ENCODE measurements around the gene GPRC5B.
A peak's percentile ranks its signal among the peaks of the same experiment; 100 is the strongest.

Gene GPRC5B

GRCh38 chr16:19815418-19815817 is 69.2 kb downstream of the GPRC5B start:
- no peak for FAIRE-seq

DNA sequence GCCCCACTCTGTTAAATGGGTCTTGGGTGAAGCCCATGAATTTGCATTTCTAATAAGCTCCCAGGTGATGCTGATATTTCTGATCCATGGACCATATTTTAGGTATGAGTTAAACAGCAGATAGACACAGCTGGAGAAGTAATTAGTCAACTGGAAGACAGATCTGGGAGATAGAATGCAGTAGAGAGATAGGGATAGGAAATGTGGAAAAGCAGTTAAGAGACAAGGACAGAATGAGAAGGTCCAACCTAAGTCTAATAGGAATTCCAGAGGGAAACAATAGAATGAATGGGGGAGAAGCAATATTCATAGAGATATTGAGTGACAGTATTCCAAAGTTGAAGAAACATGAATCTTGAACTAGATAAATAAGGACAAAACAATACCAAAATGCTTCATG is 71.7 kb downstream of the GPRC5B start:
- FAIRE-seq (no peak), DNase-seq (ENCODE audit: low spot score) (no peak)

More at GRCh38 chr16:19815418-19815817, 69.2 kb downstream of the GPRC5B start:
- DNase-seq (ENCODE audit: low spot score) = no peak

DNA sequence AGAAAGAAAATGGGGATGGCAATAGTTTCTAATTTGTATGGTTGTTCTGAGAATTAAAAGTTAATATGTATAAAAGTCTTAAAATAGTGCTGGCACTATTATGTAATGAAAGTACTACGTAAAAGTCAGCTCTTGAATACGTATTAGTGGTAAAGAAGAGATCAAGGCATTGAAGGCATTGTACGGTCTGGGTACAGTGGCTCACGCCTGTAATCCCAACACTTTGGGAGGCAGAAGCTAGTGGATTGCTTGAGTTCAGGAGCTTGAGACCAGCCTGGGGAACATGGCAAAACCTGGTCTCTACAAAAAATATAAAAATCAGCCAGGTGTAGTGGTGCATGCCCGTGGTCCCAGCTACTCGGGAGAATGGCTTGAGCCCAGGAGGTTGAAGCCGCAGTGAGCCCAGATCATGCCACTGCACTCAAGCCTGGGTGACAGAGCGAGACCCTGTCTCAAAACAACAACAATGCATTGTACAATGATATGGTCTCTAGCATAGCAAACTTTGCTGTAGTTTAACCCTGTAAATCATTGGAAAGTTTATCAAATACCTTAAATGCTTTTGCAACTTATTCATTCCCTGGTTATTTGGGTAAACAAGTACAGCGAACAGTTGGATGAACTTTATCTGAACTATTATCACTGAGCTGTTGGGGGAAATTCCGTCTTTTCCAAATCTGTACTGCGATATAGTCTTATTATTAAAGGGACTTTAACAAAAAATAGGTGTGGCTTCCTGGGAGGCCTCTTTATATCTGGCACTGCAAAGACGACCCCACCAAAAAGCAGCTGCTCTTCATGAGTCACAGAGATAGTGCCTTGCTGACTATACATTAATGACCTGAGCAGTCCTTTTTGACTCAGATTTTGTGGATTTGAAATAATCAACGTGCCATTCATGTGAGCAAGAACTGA is 73.6 kb downstream of the GPRC5B start:
- DNase-seq (ENCODE audit: low spot score) (peak; percentile 25), FAIRE-seq (no peak)

DNA sequence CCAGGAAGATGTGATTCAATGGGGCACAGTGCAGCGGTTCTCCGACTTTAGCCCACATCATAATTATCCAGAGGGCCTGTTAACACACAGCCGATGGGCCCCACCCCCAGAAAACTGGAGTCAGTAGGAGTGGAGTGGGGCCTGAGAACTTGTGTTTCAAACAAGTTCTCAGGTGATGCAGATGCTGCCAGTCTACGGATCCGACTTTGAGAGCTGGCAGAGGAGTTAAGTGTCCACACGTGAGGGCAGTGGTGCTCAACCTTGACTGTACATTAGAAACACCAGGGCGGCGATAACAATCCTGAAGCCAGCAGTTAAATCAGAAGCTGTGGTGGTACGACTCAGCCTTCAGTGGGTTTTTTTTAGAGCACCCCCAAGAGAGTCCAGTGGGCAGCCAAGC is 75.0 kb downstream of the GPRC5B start:
- FAIRE-seq = no peak

GRCh38 chr16:19809121-19809635 is 75.5 kb downstream of the GPRC5B start:
- FAIRE-seq (no peak), DNase-seq (ENCODE audit: low spot score) (peak; percentile 16)

More for the DNA sequence above, 75.0 kb downstream of the GPRC5B start:
- DNase-seq (ENCODE audit: low spot score) = no peak

- DNase-seq (ENCODE audit: low spot score) (no peak), FAIRE-seq (no peak)
Observed at GRCh38 chr16:19808061-19808641, 76.5 kb downstream of the GPRC5B start.

Measured in urothelium cell line (cell line).